ENCODE measurements around the gene MSL2. TPM values are rescaled to one million over a fixed set of nuclear protein-coding genes. Genes with fewer than 3 reads are reported as not detected.

Gene MSL2
- total RNA-seq, 1 donor from 2014 or later: 59.4 TPM

DNA sequence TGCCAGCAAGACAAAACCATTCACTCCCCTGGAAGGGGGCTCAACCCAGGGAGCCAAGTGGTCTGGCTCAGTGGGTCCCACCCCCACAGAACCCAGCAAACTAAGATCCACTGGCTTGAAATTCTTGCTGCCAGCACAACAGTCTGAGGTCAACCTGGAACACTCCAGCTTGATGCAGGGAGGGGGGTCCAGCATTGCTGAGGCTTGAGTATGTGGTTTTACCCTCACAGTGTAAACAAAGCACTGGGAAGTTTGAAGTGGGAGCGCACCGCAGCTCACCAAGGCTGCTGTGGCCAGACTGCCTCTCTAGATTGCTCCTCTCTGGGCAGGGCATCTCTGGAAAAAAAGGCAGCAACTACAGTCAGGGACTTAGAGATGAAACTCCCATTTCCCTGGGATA lies 81.7 kb downstream of the MSL2 start:
- intact Hi-C loops (cut with micrococcal nuclease): no loop called here
- ATAC-seq (ENCODE audit: low read depth) (no peak), DNase-seq (no peak)
- Mint-ChIP-seq H3K36me3 (ENCODE audit: low read depth) (no peaks in the 10 kb centered on the region), H3K4me3 (no peak overlapping the region), H3K27ac (no peak overlapping the region), H3K4me1 (peaks cover 5% of the 10 kb centered on the region), H3K27me3 (peaks cover 14% of the 10 kb centered on the region), H3K9me3 (no peaks in the 10 kb centered on the region)
- TF ChIP-seq, protein P1, sequence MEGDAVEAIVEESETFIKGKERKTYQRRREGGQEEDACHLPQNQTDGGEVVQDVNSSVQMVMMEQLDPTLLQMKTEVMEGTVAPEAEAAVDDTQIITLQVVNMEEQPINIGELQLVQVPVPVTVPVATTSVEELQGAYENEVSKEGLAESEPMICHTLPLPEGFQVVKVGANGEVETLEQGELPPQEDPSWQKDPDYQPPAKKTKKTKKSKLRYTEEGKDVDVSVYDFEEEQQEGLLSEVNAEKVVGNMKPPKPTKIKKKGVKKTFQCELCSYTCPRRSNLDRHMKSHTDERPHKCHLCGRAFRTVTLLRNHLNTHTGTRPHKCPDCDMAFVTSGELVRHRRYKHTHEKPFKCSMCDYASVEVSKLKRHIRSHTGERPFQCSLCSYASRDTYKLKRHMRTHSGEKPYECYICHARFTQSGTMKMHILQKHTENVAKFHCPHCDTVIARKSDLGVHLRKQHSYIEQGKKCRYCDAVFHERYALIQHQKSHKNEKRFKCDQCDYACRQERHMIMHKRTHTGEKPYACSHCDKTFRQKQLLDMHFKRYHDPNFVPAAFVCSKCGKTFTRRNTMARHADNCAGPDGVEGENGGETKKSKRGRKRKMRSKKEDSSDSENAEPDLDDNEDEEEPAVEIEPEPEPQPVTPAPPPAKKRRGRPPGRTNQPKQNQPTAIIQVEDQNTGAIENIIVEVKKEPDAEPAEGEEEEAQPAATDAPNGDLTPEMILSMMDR (IDR thresholded peaks at IDR 0.05): no peak
- ChIA-PET POLR2A (no interaction called here), CTCF (no interaction called here)

DNA sequence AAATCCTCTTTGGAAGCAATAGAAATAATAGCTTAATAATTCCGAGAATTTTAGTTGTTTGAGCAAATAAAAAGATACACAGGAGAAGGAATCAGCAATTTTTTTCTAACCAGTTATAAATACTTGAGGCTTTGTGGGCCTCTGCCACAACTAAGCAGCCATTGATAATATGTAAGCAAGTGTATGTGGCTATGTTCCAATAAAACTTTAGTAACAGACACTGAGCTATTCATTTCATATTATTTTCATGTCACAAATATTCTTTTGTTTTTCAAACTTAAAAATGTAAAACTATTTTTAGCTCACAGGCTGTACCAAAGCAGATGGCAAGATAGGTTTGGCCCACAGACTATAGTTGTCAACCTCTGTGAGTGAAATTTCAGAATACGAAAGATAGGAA lies 85.7 kb downstream of the MSL2 start:
- DNase-seq (no peak), ATAC-seq (ENCODE audit: low read depth) (no peak)
- ChIA-PET CTCF (no interaction called here), POLR2A (no interaction called here)
- Mint-ChIP-seq H3K36me3 (ENCODE audit: low read depth) (no peaks in the 10 kb centered on the region), H3K4me3 (no peak overlapping the region), H3K27me3 (peaks cover 11% of the 10 kb centered on the region), H3K9me3 (no peaks in the 10 kb centered on the region), H3K27ac (no peak overlapping the region), H3K4me1 (peaks cover 13% of the 10 kb centered on the region)
- intact Hi-C loops (cut with micrococcal nuclease): no loop called here
- TF ChIP-seq, protein P1 (IDR thresholded peaks at IDR 0.05): no peak

DNA sequence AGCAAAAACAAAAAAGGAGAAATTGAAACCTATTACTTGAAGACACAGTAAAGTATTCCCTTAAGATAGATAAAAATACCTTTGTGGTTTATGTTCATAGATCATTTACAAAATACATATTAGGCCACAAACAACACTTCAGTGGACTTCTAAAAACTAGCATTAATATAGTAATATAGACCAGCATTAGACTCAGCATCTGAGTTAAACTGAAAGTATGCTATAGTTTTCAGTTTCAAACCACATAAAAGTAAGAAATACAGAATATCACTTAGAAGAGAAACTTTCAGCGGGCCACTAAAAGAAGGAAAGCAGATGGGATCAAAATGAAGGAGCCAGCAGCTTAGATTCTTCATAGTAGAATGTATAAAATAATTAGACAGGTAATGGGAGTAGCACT lies 86.6 kb downstream of the MSL2 start:
- ATAC-seq (ENCODE audit: low read depth) (no peak), DNase-seq (no peak)
- Mint-ChIP-seq H3K27ac (no peak overlapping the region), H3K9me3 (no peaks in the 10 kb centered on the region), H3K36me3 (ENCODE audit: low read depth) (no peaks in the 10 kb centered on the region), H3K4me3 (no peak overlapping the region), H3K4me1 (peaks cover 13% of the 10 kb centered on the region), H3K27me3 (peaks cover 11% of the 10 kb centered on the region)
- TF ChIP-seq, protein P1 (IDR thresholded peaks at IDR 0.05): no peak
- POLR2A ChIA-PET: no interaction called here
- CTCF ChIA-PET: no interaction called here
- intact Hi-C loops (cut with micrococcal nuclease): no loop called here

DNA sequence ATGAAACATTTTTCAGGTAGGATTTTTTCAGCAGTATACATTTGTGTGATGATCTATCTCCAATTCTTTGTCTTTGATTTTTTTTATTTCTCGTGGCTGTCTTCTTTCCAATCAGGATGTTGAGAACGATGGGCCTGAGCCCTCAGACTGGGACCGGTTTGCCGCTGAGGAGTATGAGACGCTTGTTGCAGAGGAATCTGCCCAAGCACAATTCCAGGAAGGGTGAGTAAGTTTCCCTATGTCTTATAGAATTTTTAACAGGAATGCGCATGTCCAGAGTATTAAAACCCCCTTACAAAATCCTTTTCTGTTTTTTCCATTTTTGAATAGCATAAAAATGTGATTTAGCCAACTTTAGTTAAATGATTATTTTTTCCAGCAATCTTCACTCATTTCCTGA lies 90.0 kb downstream of the MSL2 start:
- peaks cover 4% of the 10 kb centered on the region for H3K27me3 Mint-ChIP-seq
- H3K9me3 Mint-ChIP-seq: no peaks in the 10 kb centered on the region
- peaks cover 13% of the 10 kb centered on the region for H3K4me1 Mint-ChIP-seq
- TF ChIP-seq, protein P1 (IDR thresholded peaks at IDR 0.05): no peak
- no peak overlapping the region for H3K27ac Mint-ChIP-seq
- H3K4me3 Mint-ChIP-seq: no peak overlapping the region
- intact Hi-C loops (cut with micrococcal nuclease): no loop called here
- CTCF ChIA-PET: no interaction called here
- POLR2A ChIA-PET: no interaction called here
- ATAC-seq (ENCODE audit: low read depth) (no peak), DNase-seq (no peak)
- H3K36me3 Mint-ChIP-seq (ENCODE audit: low read depth): no peaks in the 10 kb centered on the region

DNA sequence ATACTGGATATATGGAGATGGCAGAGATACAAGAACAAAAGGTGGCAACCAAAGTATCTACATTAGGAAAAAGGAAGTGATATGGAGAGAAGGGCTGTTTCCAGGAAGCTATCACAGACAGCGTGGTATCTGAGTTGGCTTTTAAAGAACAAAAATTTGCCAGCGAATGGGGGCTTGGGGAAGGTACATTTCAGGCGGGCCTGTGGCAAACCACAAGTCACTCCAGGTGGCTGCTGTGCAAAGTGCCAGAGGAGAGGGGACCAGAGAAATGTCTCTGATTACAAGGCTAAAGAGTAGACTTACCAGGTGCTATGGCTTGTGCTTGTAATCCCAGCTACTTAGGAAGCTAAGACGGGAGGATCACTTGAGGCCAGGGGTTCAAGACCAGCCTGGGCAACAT lies 91.1 kb downstream of the MSL2 start:
- H3K4me1 Mint-ChIP-seq: peaks cover 13% of the 10 kb centered on the region
- ChIA-PET CTCF (no interaction called here), POLR2A (no interaction called here)
- DNase-seq (no peak), ATAC-seq (ENCODE audit: low read depth) (no peak)
- no peaks in the 10 kb centered on the region for H3K36me3 Mint-ChIP-seq (ENCODE audit: low read depth)
- H3K4me3 Mint-ChIP-seq: no peak overlapping the region
- H3K9me3 Mint-ChIP-seq: no peaks in the 10 kb centered on the region
- TF ChIP-seq, protein P1 (IDR thresholded peaks at IDR 0.05): no peak
- H3K27ac Mint-ChIP-seq: no peak overlapping the region
- intact Hi-C loops (cut with micrococcal nuclease): no loop called here
- H3K27me3 Mint-ChIP-seq: peaks cover 4% of the 10 kb centered on the region

Other genes starting within 250 kb of the MSL2 start
- 0.05 and 0.11 TPM in 2 replicates for gene PPP2R3A, start 230.6 kb downstream of the MSL2 start, total RNA-seq
- 31.2 and 31.8 TPM in 2 replicates for gene PCCB, start 54.0 kb upstream of the MSL2 start, total RNA-seq

All from activated B cell treated with CpG ODN at 0.5 μM for 24 hours (primary cell).